HEK293 (cell line): Measurements from ENCODE around the gene PEX10.

Experiments used
- CTCF ChIA-PET: fragments of 350-600 bp; formaldehyde crosslinking; extraction: SDS; loops from one replicate; lab custom pipeline; 2021; ENCODE audit warnings: antibody characterized with exemption; lab: Yijun Ruan, JAX
- POLR2A ChIA-PET: fragments of 300-600 bp; formaldehyde crosslinking; extraction: SDS; loops from one replicate; lab custom pipeline; 2020; ENCODE audit warnings: antibody characterized with exemption, inconsistent platforms; lab: Yijun Ruan, JAX
- H3K27ac ChIP-seq: fragments of 200-500 bp; sonication (Bioruptor generic); 2 replicates; pipeline ENCODE4 v1.5.1; 2014; ENCODE audit warnings: low read depth, low read length, control low read depth, inconsistent platforms; ENCODE audit errors: extremely low read depth
- H3K36me3 ChIP-seq, 2 experiments: fragments of 200-500 bp in 1 of 2; sonication (Bioruptor generic) in 1 of 2; 1 replicate in 1 of 2; 2 replicates in 1 of 2; pipeline ENCODE4 v1.5.1; 2014 to 2017; ENCODE audit warnings: inconsistent platforms in 2 of 2, low read length in 2 of 2; ENCODE audit not compliant: control insufficient read depth in 2 of 2, insufficient read depth in 1 of 2
- H3K4me1 ChIP-seq: fragments of 200-500 bp; sonication (Bioruptor generic); 2 replicates; pipeline ENCODE4 v1.5.1; 2014; ENCODE audit warnings: mild to moderate bottlenecking, low read length, inconsistent platforms; ENCODE audit not compliant: control insufficient read depth, insufficient read depth
- H3K4me3 ChIP-seq: 2 replicates; pipeline ENCODE4 v1.5.1; 2011; ENCODE audit warnings: low read depth, mild to moderate bottlenecking, control low read depth, low read length, moderate library complexity
- H3K9me3 ChIP-seq: fragments of 200-500 bp; sonication (Bioruptor generic); 2 replicates; pipeline ENCODE4 v1.5.1; 2014; ENCODE audit warnings: low read depth, low read length, inconsistent platforms; ENCODE audit not compliant: control insufficient read depth, insufficient read depth
- EGR2 ChIP-seq: fragments of 450-650 bp; formaldehyde crosslinking; IDR thresholded peaks from 2 replicates; pipeline ENCODE4 v1.5.1; 2016; ENCODE audit warnings: low read depth, missing biosample characterization, missing genetic modification characterization
- GFI1B ChIP-seq: fragments of 450-650 bp; formaldehyde crosslinking; IDR thresholded peaks from 2 replicates; pipeline ENCODE4 v1.5.1; 2016; ENCODE audit warnings: missing biosample characterization, missing genetic modification characterization
- HOXD13 ChIP-seq: sonication (generic); formaldehyde crosslinking; IDR thresholded peaks from 2 replicates; pipeline ENCODE4 v1.8.0; 2022; ENCODE audit warnings: missing genetic modification reagents, borderline replicate concordance
- KLF10 ChIP-seq: fragments of 450-650 bp; IDR thresholded peaks from 2 replicates; pipeline ENCODE4 v1.5.1; 2018; ENCODE audit warnings: missing biosample characterization, mild to moderate bottlenecking, missing genetic modification characterization
- MEIS1 ChIP-seq: sonication (generic); formaldehyde crosslinking; IDR thresholded peaks from 2 replicates; pipeline ENCODE4 v1.8.1; 2022; ENCODE audit warnings: missing genetic modification reagents, mild to moderate bottlenecking, borderline replicate concordance
- SETDB1 ChIP-seq: IDR thresholded peaks from one replicate; pipeline ENCODE4 v1.6.1; 2017; ENCODE audit warnings: mild to moderate bottlenecking, low read length, moderate library complexity, mixed read lengths; ENCODE audit not compliant: insufficient read length
- SP3 ChIP-seq: fragments of 450-650 bp; formaldehyde crosslinking; IDR thresholded peaks from 2 replicates; pipeline ENCODE4 v1.5.1; 2016; ENCODE audit warnings: missing biosample characterization, missing genetic modification characterization
- ZBTB21 ChIP-seq: fragments of 450-650 bp; formaldehyde crosslinking; IDR thresholded peaks from 2 replicates; pipeline ENCODE4 v1.5.1; 2017; ENCODE audit warnings: missing biosample characterization, missing genetic modification characterization
- ZNF10 ChIP-seq: fragments of 450-650 bp; formaldehyde crosslinking; IDR thresholded peaks from 2 replicates; pipeline ENCODE4 v1.5.1; 2017; ENCODE audit warnings: missing biosample characterization, missing genetic modification characterization
- ZNF146 ChIP-seq: fragments of 450-650 bp; formaldehyde crosslinking; IDR thresholded peaks from 2 replicates; pipeline ENCODE4 v1.5.1; 2016; ENCODE audit warnings: missing biosample characterization, missing genetic modification characterization
- ZNF2 ChIP-seq: fragments of 450-650 bp; formaldehyde crosslinking; IDR thresholded peaks from 2 replicates; pipeline ENCODE4 v1.5.1; 2016; ENCODE audit warnings: missing biosample characterization, missing genetic modification characterization
- ZNF302 ChIP-seq: fragments of 450-650 bp; formaldehyde crosslinking; IDR thresholded peaks from 2 replicates; pipeline ENCODE4 v1.5.1; 2016; ENCODE audit warnings: missing biosample characterization, missing genetic modification characterization, low read depth
- ZNF324 ChIP-seq: fragments of 450-650 bp; formaldehyde crosslinking; IDR thresholded peaks from 2 replicates; pipeline ENCODE4 v1.5.1; 2016; ENCODE audit warnings: missing biosample characterization, missing genetic modification characterization
- ZNF366 ChIP-seq: fragments of 450-650 bp; formaldehyde crosslinking; conservative IDR thresholded peaks from 2 replicates; pipeline ENCODE4 v1.5.1; 2016; ENCODE audit warnings: missing biosample characterization, missing genetic modification characterization
- ZNF404 ChIP-seq: fragments of 450-650 bp; formaldehyde crosslinking; IDR thresholded peaks from 2 replicates; pipeline ENCODE4 v1.5.1; 2017; ENCODE audit warnings: missing biosample characterization, missing genetic modification characterization
- ZNF560 ChIP-seq: fragments of 450-650 bp; formaldehyde crosslinking; IDR thresholded peaks from 2 replicates; pipeline ENCODE4 v1.5.1; 2017; ENCODE audit warnings: missing biosample characterization, missing genetic modification characterization, borderline replicate concordance
- ZNF624 ChIP-seq: fragments of 450-650 bp; formaldehyde crosslinking; IDR thresholded peaks from 2 replicates; pipeline ENCODE4 v1.5.1; 2017; ENCODE audit warnings: missing biosample characterization, missing genetic modification characterization
- ZNF707 ChIP-seq: fragments of 450-650 bp; formaldehyde crosslinking; IDR thresholded peaks from 2 replicates; pipeline ENCODE4 v1.5.1; 2016; ENCODE audit warnings: missing biosample characterization, missing genetic modification characterization
- ZNF785 ChIP-seq: fragments of 450-650 bp; formaldehyde crosslinking; IDR thresholded peaks from 2 replicates; pipeline ENCODE4 v1.5.1; 2016; ENCODE audit warnings: missing biosample characterization, missing genetic modification characterization
- ZNF837 ChIP-seq: fragments of 450-650 bp; formaldehyde crosslinking; IDR thresholded peaks from 2 replicates; pipeline ENCODE4 v1.5.1; 2016; ENCODE audit warnings: missing biosample characterization, missing genetic modification characterization
- ZSCAN23 ChIP-seq: fragments of 450-650 bp; formaldehyde crosslinking; IDR thresholded peaks from 2 replicates; pipeline ENCODE4 v1.5.1; 2016; ENCODE audit warnings: missing biosample characterization, missing genetic modification characterization
- TF ChIP-seq, protein P1 (sequence below): fragments of 450-650 bp; formaldehyde crosslinking; IDR thresholded peaks from 2 replicates; pipeline ENCODE4 v1.5.1; 2016; ENCODE audit warnings: missing biosample characterization, missing genetic modification characterization
- TF ChIP-seq, protein P2 (sequence below): fragments of 450-650 bp; formaldehyde crosslinking; IDR thresholded peaks from 2 replicates; pipeline ENCODE4 v1.5.1; 2016; ENCODE audit warnings: missing biosample characterization, missing genetic modification characterization
- TF ChIP-seq, protein P3 (sequence below): fragments of 450-650 bp; formaldehyde crosslinking; IDR thresholded peaks from 2 replicates; pipeline ENCODE4 v1.5.1; 2016; ENCODE audit warnings: missing biosample characterization, missing genetic modification characterization
- TF ChIP-seq, protein P4 (sequence below): fragments of 450-650 bp; formaldehyde crosslinking; IDR thresholded peaks from 2 replicates; pipeline ENCODE4 v1.5.1; 2016; ENCODE audit warnings: missing biosample characterization, missing genetic modification characterization
- TF ChIP-seq, protein P5 (sequence below): fragments of 450-650 bp; formaldehyde crosslinking; IDR thresholded peaks from 2 replicates; pipeline ENCODE4 v1.5.1; 2017; ENCODE audit warnings: missing biosample characterization, missing genetic modification characterization
- TF ChIP-seq, protein P6 (sequence below): fragments of 450-650 bp; formaldehyde crosslinking; IDR thresholded peaks from 2 replicates; pipeline ENCODE4 v1.5.1; 2016; ENCODE audit warnings: missing biosample characterization, missing genetic modification characterization
- TF ChIP-seq, protein P7 (sequence below): fragments of 450-650 bp; formaldehyde crosslinking; IDR thresholded peaks from 2 replicates; pipeline ENCODE4 v1.5.1; 2017; ENCODE audit warnings: missing biosample characterization, missing genetic modification characterization

Gene PEX10

DNA sequence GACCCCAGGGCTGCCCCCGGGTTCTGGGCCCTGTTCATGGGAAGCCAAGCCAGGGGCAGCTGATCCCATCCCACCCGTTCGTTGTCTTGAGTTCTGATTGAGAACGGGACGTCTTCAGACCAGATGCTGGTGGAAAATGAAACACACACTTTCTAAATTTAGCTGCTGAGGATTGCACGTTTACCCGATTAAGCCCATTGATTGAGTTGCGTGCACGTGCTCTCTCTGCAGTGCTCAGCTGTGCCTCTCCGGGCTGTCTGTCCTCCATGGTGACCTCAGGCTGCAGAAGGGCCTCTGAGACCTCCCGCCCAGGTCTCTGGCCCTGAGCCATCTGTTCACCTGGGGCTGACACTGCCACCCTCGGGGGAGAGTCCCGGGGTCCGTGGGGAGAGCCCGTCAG lies 27.0 kb upstream of the PEX10 start:
- H3K9me3 ChIP-seq = no peaks in the 10 kb centered on the region
- no peak overlapping the region for H3K4me3 ChIP-seq
- ChIA-PET CTCF (no interaction called here), POLR2A (no interaction called here)
- H3K27ac ChIP-seq = no peak overlapping the region
- no peaks in the 10 kb centered on the region for H3K36me3 ChIP-seq
- TF ChIP-seq, protein P1, sequence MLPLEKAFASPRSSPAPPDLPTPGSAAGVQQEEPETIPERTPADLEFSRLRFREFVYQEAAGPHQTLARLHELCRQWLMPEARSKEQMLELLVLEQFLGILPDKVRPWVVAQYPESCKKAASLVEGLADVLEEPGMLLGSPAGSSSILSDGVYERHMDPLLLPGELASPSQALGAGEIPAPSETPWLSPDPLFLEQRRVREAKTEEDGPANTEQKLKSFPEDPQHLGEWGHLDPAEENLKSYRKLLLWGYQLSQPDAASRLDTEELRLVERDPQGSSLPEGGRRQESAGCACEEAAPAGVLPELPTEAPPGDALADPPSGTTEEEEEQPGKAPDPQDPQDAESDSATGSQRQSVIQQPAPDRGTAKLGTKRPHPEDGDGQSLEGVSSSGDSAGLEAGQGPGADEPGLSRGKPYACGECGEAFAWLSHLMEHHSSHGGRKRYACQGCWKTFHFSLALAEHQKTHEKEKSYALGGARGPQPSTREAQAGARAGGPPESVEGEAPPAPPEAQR = no peak
- no peak for TF ChIP-seq ZNF404
- no peak for TF ChIP-seq SETDB1
- TF ChIP-seq ZNF146 (tag by site-specific recombination) = no peak
- no peak for TF ChIP-seq ZSCAN23 (tag by site-specific recombination)
- no peak for TF ChIP-seq ZNF10 (tag by site-specific recombination)
- no peak for TF ChIP-seq GFI1B (tag by site-specific recombination)
- no peak for TF ChIP-seq ZNF324 (tag by site-specific recombination)
- no peak for TF ChIP-seq ZNF560 (tag by site-specific recombination)
- TF ChIP-seq ZNF366 = no peak
- no peak for TF ChIP-seq ZNF837 (tag by site-specific recombination)
- no peak for TF ChIP-seq ZNF624 (tag by site-specific recombination)
- TF ChIP-seq, all 188 proteins: peak for 0
- no peaks in the 10 kb centered on the region for H3K4me1 ChIP-seq

DNA sequence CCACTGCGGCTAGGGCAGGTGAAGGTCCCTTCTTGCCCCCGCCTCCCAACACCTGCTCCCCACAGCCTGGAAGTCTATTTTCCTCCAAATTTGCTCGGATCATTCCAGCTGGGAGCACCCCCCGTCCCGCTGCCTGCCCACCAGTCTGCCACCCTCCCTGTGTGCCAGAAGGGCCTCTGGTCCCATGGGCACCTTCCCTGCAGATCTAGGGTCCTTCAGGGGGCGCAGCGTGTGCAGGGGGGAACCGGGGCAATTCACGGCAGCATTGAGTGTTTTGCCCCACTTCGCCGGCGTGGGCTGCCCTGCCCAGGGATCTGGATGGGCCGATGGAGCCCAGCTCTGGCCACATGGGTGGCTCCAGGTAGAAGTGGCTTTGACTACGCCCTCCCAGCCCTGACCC lies 26.3 kb upstream of the PEX10 start:
- ChIA-PET POLR2A (no interaction called here), CTCF (no interaction called here)
- Histone ChIP-seq H3K27ac (no peak overlapping the region), H3K4me1 (no peaks in the 10 kb centered on the region), H3K4me3 (no peak overlapping the region), H3K36me3 (no peaks in the 10 kb centered on the region), H3K9me3 (no peaks in the 10 kb centered on the region)
- TF ChIP-seq ZNF707 (tag by site-specific recombination) = no peak
- TF ChIP-seq, protein P2, sequence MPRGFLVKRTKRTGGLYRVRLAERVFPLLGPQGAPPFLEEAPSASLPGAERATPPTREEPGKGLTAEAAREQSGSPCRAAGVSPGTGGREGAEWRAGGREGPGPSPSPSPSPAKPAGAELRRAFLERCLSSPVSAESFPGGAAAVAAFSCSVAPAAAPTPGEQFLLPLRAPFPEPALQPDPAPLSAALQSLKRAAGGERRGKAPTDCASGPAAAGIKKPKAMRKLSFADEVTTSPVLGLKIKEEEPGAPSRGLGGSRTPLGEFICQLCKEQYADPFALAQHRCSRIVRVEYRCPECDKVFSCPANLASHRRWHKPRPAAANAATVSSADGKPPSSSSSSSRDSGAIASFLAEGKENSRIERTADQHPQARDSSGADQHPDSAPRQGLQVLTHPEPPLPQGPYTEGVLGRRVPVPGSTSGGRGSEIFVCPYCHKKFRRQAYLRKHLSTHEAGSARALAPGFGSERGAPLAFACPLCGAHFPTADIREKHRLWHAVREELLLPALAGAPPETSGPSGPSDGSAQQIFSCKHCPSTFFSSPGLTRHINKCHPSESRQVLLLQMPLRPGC (tag by site-specific recombination) = no peak
- TF ChIP-seq ZNF2 = no peak
- no peak for TF ChIP-seq EGR2 (tag by site-specific recombination)
- TF ChIP-seq, protein P3, sequence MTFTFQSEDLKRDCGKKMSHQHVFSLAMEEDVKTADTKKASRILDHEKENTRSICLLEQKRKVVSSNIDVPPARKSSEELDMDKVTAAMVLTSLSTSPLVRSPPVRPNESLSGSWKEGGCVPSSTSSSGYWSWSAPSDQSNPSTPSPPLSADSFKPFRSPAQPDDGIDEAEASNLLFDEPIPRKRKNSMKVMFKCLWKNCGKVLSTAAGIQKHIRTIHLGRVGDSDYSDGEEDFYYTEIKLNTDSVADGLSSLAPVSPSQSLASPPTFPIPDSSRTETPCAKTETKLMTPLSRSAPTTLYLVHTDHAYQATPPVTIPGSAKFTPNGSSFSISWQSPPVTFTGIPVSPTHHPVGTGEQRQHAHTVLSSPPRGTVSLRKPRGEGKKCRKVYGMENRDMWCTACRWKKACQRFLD (tag by site-specific recombination) = no peak
- TF ChIP-seq MEIS1 = no peak
- no peak for TF ChIP-seq ZNF785 (tag by site-specific recombination)
- TF ChIP-seq HOXD13 (CRISPR knock-in tag) = no peak
- TF ChIP-seq ZNF302 (tag by site-specific recombination) = no peak
- TF ChIP-seq, protein P4, sequence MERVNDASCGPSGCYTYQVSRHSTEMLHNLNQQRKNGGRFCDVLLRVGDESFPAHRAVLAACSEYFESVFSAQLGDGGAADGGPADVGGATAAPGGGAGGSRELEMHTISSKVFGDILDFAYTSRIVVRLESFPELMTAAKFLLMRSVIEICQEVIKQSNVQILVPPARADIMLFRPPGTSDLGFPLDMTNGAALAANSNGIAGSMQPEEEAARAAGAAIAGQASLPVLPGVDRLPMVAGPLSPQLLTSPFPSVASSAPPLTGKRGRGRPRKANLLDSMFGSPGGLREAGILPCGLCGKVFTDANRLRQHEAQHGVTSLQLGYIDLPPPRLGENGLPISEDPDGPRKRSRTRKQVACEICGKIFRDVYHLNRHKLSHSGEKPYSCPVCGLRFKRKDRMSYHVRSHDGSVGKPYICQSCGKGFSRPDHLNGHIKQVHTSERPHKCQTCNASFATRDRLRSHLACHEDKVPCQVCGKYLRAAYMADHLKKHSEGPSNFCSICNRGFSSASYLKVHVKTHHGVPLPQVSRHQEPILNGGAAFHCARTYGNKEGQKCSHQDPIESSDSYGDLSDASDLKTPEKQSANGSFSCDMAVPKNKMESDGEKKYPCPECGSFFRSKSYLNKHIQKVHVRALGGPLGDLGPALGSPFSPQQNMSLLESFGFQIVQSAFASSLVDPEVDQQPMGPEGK (tag by site-specific recombination) = no peak
- TF ChIP-seq, protein P5, sequence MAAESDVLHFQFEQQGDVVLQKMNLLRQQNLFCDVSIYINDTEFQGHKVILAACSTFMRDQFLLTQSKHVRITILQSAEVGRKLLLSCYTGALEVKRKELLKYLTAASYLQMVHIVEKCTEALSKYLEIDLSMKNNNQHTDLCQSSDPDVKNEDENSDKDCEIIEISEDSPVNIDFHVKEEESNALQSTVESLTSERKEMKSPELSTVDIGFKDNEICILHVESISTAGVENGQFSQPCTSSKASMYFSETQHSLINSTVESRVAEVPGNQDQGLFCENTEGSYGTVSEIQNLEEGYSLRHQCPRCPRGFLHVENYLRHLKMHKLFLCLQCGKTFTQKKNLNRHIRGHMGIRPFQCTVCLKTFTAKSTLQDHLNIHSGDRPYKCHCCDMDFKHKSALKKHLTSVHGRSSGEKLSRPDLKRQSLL (tag by site-specific recombination) = no peak
- no peak for TF ChIP-seq SP3 (tag by site-specific recombination)
- TF ChIP-seq ZBTB21 (tag by site-specific recombination) = no peak
- TF ChIP-seq, protein P6, sequence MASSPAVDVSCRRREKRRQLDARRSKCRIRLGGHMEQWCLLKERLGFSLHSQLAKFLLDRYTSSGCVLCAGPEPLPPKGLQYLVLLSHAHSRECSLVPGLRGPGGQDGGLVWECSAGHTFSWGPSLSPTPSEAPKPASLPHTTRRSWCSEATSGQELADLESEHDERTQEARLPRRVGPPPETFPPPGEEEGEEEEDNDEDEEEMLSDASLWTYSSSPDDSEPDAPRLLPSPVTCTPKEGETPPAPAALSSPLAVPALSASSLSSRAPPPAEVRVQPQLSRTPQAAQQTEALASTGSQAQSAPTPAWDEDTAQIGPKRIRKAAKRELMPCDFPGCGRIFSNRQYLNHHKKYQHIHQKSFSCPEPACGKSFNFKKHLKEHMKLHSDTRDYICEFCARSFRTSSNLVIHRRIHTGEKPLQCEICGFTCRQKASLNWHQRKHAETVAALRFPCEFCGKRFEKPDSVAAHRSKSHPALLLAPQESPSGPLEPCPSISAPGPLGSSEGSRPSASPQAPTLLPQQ = no peak
- TF ChIP-seq KLF10 (tag by site-specific recombination) = no peak
- TF ChIP-seq, protein P7, sequence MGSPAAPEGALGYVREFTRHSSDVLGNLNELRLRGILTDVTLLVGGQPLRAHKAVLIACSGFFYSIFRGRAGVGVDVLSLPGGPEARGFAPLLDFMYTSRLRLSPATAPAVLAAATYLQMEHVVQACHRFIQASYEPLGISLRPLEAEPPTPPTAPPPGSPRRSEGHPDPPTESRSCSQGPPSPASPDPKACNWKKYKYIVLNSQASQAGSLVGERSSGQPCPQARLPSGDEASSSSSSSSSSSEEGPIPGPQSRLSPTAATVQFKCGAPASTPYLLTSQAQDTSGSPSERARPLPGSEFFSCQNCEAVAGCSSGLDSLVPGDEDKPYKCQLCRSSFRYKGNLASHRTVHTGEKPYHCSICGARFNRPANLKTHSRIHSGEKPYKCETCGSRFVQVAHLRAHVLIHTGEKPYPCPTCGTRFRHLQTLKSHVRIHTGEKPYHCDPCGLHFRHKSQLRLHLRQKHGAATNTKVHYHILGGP = no peak
